Activated CD8-positive, alpha-beta memory T cell treated with anti-CD3 and anti-CD28 coated beads, Interleukin-2, amount 50 U/mL, for 1 hour (primary cell): ENCODE results near the gene ADGRL1.
"Not testable (repeated sequence)": the region's sequence is repeated elsewhere in the genome, so short reads cannot be mapped to it uniquely, and the experiment has no call there.

Experiments used
- DNase-seq: peaks from one replicate; pipeline ENCODE4 v3.0.0-alpha.2; 2020; ENCODE audit errors: extremely low read depth

Gene ADGRL1

DNA sequence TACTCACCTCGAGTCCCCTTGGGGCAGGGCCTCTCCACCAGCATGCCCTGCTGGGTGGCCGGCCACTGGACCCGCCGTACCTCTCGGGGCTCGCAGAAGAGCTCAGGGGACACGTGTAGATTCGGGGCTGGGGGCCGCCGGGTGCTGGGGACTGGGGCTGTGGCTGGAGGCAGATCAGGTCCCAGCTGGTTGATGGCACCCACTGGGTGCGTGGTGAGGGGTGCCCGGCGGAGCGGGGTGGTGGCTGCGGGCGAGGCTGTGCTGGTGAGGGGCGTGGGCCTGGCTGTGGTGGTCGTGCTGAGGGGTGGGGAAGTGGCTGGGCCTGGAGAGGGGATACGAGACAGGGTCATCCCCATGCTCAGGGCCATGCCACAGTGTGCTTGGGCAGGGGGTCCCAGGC is 44.7 kb downstream of the ADGRL1 start:
- DNase-seq = no peak

DNA sequence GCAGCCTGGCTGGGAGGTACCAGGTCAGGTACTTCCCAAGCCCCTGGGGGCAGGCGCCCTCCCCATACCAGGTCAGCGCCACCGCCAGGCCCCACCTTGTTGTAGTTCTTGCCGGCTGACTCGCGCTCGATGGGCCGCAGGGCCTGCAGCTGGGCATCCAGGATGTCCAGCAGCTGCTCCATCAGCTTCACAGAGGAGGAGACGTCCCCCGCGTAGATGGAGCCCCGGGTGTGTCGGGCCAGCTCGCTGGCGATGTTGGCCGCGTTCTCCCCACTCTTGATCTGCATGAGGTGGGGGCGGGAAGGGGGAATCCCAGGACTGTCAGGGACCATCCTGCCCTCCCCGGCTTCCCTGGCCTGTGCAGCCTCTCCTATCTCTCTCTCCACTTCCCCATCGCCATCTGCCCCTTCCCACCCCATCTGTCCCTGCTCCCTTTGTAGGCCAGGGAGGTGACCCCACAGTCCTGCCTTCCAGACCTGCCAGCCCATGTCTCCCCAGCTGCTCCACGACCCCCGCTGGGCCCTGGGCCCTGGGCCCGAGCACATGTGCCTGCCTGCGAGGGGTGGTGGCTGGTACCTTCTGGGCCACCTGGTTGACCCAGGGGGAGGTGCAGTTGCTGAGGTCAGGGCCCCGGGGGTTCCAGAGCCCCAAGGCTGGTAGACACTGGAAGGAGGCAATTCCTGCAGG is 45.8 kb downstream of the ADGRL1 start:
- no peak for DNase-seq

DNA sequence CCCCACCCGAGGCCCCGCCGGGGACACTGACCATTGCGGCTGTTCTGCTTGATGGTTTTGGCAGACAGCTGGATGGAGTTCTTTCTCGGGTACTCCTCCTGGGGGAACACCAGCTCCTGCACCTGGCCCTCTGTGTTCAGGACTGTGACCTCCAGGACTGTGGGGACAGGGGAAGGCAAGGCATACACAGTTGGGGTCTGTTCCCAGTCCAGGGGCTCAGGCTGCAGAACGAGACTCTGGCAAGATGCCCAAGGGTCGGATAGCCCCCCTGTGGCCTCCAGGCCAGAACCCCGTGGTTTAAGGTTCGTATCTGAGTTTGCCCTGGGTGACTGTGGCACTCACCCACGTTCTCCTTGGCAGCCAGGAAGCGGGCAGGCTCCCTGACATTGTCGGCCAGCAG is 46.9 kb downstream of the ADGRL1 start:
- DNase-seq = no peak

DNA sequence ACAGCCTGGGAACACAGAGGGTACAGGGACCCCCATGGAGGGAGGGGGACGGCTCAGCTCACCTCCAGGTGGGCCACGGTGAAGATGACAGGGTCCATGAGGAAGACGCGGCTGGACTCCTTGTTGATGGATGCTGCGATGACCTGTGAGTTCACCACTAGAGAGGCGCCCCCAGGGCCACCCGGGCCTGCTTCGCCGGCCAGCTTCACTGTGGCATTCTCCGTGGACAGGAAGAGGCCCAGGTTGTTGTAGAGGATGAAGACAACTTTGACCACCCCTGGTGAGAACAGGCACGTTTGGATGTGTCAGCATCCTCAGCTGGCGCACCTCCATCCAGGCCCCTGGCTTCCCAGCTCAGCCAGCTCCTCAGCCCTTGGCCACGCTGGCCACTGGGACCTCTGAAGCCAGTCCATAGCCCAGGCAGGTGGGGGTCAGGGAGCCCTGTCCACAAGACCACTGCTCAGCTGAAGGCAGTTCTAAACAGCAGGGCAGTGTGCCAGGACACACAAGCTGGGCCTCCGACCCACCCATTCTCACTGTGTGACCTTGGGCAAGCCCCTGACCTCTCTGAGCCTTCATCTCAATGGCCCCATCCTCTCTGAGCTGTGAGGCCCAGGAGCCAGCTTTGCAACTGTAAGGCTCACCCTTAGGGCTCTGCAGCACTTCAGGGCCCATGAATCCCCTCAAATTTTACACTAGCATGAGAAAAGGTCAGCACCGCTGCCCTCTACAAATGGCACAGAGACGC is 47.5 kb downstream of the ADGRL1 start:
- no peak for DNase-seq

DNA sequence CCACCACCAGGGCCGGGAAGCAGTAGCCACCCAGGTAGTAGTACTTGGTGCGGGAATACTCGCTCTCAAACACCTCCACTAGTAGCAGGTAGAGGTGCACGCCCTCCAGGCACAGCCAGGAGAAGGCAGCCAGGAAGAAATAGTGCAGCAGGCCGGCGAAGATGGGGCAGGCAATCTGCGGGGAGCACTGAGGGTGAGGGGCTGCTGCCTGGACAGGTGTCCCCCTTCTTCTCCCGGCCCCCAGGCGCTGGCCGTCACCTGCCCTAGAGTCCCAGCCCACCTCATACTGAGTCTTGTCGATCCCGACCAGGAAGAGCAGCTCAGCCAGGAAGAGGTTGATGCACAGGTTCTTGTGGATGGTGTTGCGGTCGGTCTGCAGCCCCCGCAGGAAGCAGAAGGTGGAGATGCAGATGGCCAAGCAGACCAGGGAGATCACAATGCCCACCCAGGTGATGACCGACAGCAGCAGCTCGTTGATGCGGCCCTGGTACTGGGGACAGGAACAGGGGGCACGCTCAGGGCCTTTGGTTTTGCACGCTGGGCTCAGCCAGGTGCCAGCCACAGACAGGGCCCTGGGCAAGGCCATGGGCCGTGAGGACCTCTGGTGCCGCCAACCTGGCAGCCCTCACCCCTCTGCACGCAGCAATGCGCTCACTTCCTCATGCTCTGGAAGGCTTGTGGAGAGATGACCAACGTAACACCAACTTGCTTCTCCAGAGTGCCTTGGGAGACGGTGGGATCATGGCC is 48.8 kb downstream of the ADGRL1 start:
- DNase-seq = no peak

DNA sequence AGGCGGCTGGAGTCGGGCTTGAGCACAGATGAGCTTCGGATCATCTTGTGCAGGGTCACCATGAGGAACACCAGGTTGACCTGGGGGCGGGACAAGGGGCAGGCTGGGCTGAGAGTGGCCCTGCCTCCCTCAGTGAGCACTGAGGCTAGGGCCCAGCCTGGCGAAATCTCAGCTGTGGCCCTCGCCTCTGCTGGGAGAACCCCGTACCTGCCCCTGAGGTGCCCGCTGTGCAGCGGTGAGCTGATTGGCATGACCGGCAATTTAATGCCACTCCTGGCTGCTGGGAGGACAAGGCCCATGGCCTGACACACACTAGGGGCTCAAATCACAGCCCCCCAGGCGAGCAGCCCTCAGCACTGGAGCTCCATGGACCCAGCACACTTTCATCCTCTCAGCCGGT is 49.8 kb downstream of the ADGRL1 start:
- no peak for DNase-seq

DNA sequence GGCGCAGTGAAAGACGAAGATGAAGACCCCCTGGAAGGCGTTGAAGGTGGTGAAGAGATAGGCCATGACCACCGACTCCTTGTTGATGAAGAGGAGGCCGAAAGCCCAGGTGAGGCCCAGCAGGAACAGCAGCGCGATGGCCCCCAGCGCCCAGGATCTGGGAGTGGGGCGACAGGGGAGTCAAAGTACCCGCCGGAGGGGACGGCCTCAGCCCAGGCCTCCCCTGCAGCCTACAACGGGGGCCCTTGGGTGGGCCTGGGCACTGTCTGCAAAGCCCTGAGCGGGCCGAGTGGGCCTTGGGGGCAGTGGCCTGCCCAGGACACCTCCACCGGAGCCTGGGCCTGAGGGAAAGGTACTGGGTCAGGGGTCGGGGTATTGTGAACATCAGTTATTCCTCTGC is 50.6 kb downstream of the ADGRL1 start:
- no peak for DNase-seq

DNA sequence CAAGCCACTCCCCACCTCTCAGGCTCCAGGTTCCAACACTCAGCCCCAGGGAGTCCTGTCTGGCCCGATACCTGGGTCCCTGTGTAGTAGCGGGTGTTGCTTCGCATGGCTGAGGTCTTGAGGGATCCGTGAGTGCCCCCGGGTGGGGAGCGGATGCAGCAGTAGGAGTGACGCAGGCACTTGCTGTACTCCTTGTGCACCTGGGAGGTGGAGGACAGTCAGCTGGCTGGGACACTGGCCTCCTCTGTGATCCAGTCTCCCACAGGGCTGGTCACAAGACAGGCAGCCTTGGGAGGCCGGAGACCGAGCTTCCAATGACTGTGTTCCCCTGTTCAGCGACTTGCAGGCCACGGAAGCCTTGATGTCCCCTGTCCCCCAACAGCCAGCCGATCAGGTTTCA is 53.3 kb downstream of the ADGRL1 start:
- DNase-seq = no peak

DNA sequence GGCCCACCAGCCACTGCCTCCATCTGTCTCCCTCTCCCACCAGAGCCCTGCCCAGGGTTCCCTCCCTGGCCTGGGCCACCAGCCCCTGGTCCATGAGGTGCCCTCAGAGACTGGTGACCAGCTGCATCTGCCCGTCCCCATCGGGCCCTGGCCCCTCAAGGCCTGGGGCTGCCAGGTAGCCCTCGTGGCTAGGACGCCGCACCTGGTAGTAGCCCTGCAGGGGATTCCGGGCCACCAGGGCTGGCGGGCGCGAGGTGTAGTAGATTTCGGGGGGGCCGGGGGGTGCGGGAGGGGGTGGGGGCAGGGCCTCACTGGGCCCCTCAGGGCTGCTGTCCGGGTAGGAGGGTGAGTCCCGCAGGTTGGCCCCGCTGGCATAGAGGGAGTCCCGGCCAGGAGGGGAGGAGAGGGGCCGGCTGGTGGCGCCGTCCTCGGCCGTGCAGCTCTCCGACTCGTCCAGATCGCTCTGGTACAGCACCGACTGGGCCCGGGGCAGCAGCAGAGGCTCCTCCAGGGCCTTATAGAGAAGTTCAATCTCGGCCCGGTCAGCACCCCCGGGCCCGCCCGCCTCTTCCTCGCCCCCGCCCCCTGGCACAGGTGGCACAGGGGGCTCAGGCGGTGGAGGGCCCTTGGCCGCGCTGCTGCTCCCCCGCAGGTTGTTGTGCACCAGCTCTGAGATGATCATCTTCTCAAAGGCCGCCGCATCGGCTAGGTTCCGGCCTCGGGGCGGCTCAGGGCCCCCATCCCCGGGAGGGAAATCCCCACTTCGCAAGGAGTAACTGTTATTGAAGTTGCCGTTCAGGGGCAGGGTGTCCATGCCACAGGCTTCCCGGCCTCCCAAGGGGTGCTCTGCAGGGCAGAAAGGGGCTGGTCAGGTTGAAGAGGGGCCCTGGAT is 55.0 kb downstream of the ADGRL1 start:
- no peak for DNase-seq

DNA sequence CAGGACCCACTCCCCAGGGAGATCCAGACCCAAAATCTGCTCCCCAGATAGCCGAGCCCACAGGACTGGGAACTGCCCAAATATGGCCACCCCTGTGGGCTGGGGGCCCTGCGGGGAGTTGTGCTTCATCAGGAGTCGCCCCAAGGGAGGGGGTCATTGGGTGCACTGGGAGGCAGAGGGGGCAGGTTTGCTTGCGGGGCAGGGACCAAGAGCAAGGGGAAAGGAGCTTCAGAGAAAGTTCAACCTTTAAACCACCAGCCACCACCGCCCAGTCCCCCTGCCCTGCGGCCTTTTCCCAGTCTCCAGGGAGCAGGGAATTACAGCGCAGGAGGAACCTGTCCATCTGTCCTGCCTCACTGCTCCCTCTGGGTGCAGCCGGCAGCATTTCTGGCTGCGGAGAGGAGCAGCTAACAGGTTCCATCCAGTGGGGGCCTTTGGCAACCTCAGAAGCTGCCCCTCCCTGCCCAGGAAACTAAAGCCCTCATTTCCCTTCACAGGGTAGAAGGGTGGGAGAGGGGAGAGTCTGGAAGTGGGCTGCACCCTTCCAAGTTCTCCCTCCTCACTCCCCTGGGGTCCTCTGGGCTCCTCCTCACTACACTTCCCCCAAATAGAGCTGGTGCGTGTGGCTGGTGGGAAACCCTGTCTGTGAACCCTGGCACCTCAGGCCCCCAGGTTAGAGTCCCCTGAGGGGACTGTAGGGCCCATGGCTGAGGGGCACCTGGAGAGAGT is 55.8 kb downstream of the ADGRL1 start:
- DNase-seq = no peak

DNA sequence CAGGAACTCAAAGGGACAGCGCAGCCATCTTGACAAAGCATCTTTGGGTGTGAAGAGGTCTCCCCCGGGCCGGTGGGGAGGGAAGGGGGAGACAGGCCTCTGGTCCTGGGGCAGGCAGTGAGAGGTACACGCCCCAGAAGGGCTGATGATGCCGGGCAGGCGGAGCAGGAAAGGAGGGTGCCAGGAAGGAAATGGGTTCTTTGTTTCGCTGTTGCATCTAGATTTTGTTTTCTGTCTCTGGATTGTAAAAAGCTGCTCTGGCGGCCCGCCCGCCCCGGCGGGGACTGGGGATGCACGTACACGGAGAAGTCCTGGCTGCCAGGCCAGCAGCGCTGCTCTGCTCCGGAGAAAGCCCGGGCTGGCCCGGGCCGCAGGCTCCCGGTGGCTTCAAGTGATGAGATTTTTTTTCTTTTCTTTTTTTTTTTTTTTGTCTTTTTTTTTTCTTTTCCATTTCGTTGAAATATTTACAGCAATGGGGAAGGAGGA is 56.4 kb downstream of the ADGRL1 start:
- DNase-seq = no peak

DNA sequence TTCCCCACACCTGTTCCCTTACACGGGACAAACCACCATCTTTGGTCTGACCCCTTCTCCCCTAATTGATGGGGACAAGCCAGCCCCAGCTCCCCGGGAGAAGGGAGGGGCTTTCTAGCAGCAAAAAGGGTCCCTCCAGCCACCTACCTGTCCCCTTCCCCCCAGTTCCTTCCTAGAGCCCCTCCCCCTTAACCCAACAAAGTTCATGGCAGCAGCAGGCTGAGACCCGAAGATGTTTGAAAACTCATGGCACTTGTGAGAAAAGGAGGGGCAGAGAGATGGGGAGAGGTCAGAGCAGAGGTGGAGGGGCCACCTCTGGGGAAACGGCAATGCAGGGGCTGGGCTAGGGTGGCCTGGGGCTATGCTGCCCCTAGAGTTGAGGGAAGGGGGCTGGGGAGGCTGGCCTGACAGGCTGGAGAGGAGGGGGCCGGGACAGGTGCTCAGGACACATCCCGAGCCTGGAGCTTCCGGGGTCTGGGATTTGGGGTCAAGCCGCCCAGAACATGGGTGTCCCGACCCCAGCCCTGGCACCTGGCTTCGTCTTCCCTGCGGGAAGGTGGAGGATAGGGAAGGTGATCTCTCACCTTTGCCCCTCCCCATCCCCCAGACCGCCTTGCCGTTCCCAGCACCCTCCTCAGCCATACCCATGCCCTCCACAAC is 57.1 kb downstream of the ADGRL1 start:
- DNase-seq = no peak

DNA sequence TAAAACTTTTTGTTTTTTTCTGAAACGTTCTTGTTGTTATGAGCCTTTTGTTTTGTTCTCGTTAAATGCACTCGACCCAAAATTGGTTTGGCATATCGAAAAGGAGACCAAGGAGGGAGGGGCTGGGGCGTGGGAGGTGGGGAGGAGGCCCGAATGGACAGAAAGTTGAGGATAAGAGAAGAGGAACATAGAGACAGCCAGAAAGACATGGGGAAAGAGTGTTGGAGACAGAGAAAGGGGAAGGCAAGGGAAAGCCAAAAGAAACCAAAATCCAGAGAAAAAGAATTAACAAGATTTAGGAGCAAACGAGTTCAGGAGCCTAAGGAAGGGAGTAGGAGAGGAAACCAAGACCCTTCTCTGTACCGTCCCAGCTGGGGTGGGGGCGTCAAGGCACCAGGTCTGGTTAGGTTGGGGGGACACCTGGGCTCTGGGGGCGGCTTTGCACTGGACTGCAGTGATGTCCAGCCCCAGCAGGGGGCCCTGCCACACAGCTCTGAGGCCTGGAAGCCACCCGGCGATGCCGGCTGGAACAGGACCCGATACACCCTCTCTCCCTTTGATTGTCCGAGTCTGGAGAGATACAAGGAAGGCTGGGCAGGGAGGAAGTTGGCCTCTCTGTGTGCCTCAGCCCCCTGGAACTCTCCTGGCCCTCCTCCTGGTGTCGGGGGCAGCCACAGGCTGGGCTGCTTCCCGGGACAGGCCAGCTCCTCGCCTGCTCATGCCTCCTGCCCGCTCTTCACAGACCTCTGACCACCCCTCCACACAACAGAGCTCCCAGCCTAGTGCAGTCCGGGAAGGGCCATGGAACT is 58.0 kb downstream of the ADGRL1 start:
- no peak for DNase-seq

DNA sequence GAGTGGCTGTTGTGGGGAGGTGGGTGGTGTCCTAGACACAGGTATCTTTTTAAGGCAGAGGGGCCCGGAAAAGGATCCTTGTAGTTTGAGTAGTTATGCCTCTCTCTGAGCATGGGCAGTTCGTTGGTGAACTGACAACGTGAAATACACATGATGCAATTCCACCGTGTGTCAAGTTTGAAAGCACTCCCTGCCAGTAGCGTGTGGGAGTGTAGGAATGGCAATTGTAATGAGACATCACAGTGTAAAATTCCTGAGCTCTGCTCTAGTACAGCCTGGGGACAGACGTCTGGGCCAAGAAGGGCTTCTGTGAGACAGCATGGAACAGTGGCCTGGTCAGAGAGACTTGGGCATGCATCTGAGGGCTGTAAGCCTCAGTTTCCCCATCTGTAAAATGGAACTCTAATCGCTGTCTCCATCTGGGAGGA is 59.2 kb downstream of the ADGRL1 start:
- no peak for DNase-seq

DNA sequence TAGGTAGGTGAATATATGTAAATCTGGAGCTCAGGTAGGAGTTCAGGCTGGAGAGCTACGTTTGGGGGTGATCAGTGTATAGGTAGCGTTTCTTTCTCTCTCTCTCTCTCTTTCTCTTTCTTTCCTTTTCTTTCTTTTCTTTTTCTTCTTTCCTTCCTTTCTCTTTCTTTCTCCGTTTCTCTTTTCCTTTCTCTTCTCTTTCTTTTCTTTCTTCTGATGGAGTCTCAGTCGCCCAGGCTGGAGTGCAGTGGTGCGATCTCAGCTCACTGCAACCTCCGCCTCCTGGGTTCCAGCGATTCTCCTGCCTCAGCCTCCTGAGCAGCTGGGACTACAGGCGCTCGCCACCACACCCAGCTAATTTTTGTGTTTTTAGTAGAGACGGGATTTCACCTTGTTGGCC is 59.8 kb downstream of the ADGRL1 start:
- DNase-seq = not testable (repeated sequence)

DNA sequence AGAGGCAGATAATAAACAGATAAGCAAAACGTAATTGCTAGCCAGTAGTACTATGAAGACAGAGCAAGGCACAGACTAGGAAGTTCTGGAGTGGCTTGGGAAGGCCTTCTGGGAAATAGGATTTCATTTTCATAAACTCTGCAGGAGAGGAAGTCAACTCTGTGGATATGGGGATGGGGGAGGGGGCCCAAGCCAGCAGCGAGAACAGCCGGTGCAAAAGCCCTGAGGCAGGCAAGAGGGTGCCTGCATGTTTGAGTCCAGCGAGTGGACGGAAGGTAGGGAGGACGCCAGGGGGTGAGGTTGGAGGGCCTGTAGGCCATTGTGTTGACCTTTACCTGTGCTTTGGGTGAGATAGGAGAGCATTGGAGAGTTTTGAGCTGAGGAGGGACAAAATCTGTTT is 60.6 kb downstream of the ADGRL1 start:
- DNase-seq = no peak

DNA sequence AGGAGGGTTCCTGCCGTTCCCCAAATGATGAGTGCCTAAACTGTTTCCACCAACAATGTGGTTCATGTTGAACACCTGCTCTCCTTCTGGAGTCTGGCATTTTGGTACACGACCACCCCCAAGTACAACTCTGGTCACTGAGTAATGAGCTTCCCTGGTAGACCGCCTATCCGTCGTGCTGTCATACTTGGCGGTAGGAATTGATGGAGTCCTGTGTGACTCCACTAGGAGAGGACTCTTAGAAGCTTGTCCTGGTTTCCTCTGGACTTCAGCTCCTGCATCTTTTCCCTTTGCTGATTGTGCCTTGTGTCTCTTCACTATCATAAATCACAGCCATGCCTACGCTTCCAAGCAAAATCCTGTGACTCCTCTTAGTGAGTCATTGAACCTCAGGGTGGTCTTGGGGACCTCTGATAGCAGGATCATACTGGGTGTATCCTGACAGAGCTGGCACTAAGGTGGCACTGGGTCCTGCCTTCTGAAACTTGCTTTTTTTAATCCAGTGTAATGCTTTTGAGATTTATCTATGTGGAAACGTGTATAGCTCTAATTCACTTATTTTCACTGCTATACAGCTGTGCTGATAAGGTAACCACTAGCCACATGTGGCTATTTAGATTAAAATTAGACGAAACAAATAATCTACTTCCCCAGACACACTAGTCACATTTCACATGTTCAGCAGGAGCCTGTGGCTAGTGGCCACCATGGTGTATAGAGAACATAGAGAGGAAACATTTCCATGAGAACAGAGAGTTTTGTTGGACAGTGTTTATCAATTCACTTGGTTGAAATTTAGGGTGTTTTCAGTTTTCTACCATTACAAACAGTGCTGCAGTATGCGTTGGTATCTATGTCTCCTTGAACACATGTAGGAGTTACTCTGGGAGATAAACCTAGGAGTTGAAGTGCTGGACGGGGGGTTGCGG is 63.4 kb downstream of the ADGRL1 start:
- no peak for DNase-seq

DNA sequence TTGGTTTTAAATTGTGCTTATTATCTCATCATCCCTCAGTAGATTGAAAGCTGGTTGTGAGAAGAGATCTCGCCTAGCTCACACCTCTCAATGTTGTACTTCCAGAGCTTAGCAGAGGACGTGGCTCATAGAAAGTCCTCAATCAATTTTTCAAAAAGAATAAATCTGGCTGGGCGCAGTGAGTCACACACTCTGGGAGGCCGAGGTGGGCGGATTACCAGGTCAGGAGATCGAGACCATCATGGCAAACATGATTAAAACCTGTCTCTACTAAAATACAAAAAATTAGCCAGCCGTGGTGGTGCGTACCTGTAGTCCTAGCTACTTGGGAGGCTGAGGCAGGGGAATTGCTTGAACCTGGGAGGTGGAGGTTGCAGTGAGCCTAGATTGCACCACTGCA is 64.9 kb downstream of the ADGRL1 start:
- DNase-seq = no peak

DNA sequence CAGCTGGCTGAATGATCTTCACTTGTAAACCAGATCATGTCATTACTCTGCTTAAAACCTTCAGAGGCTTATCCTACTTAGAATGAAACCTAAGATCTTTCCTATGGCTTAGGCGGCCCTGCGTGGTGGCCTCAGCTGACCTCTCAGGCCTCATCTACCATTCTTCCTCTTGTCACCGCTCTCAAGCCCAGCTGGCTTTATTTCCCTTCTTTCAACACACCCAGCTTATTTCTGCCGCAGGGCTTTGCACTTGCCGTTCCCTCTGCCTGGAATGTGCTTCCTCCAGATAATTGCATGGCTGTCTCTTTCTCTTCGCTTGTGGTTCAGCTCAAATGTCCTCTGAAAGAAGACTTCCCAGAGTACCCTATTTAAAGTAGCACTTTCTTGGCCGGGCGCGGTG is 66.0 kb downstream of the ADGRL1 start:
- DNase-seq = no peak
